HEK293 (cell line): ENCODE measurements around the gene NFATC1.

ENCODE experiments used
- CTCF ChIA-PET: fragments of 350-600 bp; formaldehyde crosslinking; extraction: SDS; loops from one replicate; lab custom pipeline; 2021; ENCODE audit warnings: antibody characterized with exemption; lab: Yijun Ruan, JAX
- POLR2A ChIA-PET: fragments of 300-600 bp; formaldehyde crosslinking; extraction: SDS; loops from one replicate; lab custom pipeline; 2020; ENCODE audit warnings: antibody characterized with exemption, inconsistent platforms; lab: Yijun Ruan, JAX
- H3K27ac ChIP-seq: fragments of 200-500 bp; sonication (Bioruptor generic); 2 replicates; pipeline ENCODE4 v1.5.1; 2014; ENCODE audit warnings: low read depth, low read length, control low read depth, inconsistent platforms; ENCODE audit errors: extremely low read depth
- H3K36me3 ChIP-seq, 2 experiments: fragments of 200-500 bp in 1 of 2; sonication (Bioruptor generic) in 1 of 2; 1 replicate in 1 of 2; 2 replicates in 1 of 2; pipeline ENCODE4 v1.5.1; 2014 to 2017; ENCODE audit warnings: inconsistent platforms in 2 of 2, low read length in 2 of 2; ENCODE audit not compliant: control insufficient read depth in 2 of 2, insufficient read depth in 1 of 2
- H3K4me1 ChIP-seq: fragments of 200-500 bp; sonication (Bioruptor generic); 2 replicates; pipeline ENCODE4 v1.5.1; 2014; ENCODE audit warnings: mild to moderate bottlenecking, low read length, inconsistent platforms; ENCODE audit not compliant: control insufficient read depth, insufficient read depth
- H3K4me3 ChIP-seq: 2 replicates; pipeline ENCODE4 v1.5.1; 2011; ENCODE audit warnings: low read depth, mild to moderate bottlenecking, control low read depth, low read length, moderate library complexity
- H3K9me3 ChIP-seq: fragments of 200-500 bp; sonication (Bioruptor generic); 2 replicates; pipeline ENCODE4 v1.5.1; 2014; ENCODE audit warnings: low read depth, low read length, inconsistent platforms; ENCODE audit not compliant: control insufficient read depth, insufficient read depth
- GFI1B ChIP-seq: fragments of 450-650 bp; formaldehyde crosslinking; IDR thresholded peaks from 2 replicates; pipeline ENCODE4 v1.5.1; 2016; ENCODE audit warnings: missing biosample characterization, missing genetic modification characterization
- KLF10 ChIP-seq: fragments of 450-650 bp; IDR thresholded peaks from 2 replicates; pipeline ENCODE4 v1.5.1; 2018; ENCODE audit warnings: missing biosample characterization, mild to moderate bottlenecking, missing genetic modification characterization
- KLF9 ChIP-seq: fragments of 450-650 bp; formaldehyde crosslinking; IDR thresholded peaks from 2 replicates; pipeline ENCODE4 v1.5.1; 2016; ENCODE audit warnings: missing biosample characterization, missing genetic modification characterization, low read depth
- REPIN1 ChIP-seq: fragments of 450-650 bp; formaldehyde crosslinking; IDR thresholded peaks from 2 replicates; pipeline ENCODE4 v1.5.1; 2017; ENCODE audit warnings: missing biosample characterization, missing genetic modification characterization, low read depth
- TCF7L2 ChIP-seq: IDR thresholded peaks from 2 replicates; pipeline ENCODE4 v1.6.1; 2011; ENCODE audit warnings: low read depth, mild to moderate bottlenecking, inconsistent platforms, low read length, moderate library complexity, borderline replicate concordance
- ZBTB17 ChIP-seq: fragments of 450-650 bp; formaldehyde crosslinking; IDR thresholded peaks from 2 replicates; pipeline ENCODE4 v1.5.1; 2016; ENCODE audit warnings: missing biosample characterization, missing genetic modification characterization
- ZBTB48 ChIP-seq: fragments of 450-650 bp; formaldehyde crosslinking; IDR thresholded peaks from 2 replicates; pipeline ENCODE4 v1.5.1; 2016; ENCODE audit warnings: missing biosample characterization, missing genetic modification characterization
- ZFP69B ChIP-seq: fragments of 450-650 bp; formaldehyde crosslinking; IDR thresholded peaks from 2 replicates; pipeline ENCODE4 v1.5.1; 2016; ENCODE audit warnings: missing biosample characterization, missing genetic modification characterization
- ZNF132 ChIP-seq: fragments of 450-650 bp; formaldehyde crosslinking; IDR thresholded peaks from 2 replicates; pipeline ENCODE4 v1.5.1; 2017; ENCODE audit warnings: missing biosample characterization, missing genetic modification characterization, borderline replicate concordance
- ZNF133 ChIP-seq: fragments of 450-650 bp; formaldehyde crosslinking; IDR thresholded peaks from 2 replicates; pipeline ENCODE4 v1.5.1; 2016; ENCODE audit warnings: missing biosample characterization, missing genetic modification characterization
- ZNF16 ChIP-seq: fragments of 450-650 bp; formaldehyde crosslinking; IDR thresholded peaks from 2 replicates; pipeline ENCODE4 v1.5.1; 2016; ENCODE audit warnings: low read depth, missing biosample characterization, missing genetic modification characterization
- ZNF214 ChIP-seq: fragments of 450-650 bp; formaldehyde crosslinking; IDR thresholded peaks from 2 replicates; pipeline ENCODE4 v1.5.1; 2017; ENCODE audit warnings: missing biosample characterization, mild to moderate bottlenecking, missing genetic modification characterization, borderline replicate concordance
- ZNF26 ChIP-seq: fragments of 450-650 bp; formaldehyde crosslinking; IDR thresholded peaks from 2 replicates; pipeline ENCODE4 v1.5.1; 2016; ENCODE audit warnings: missing biosample characterization, missing genetic modification characterization
- ZNF366 ChIP-seq: fragments of 450-650 bp; formaldehyde crosslinking; conservative IDR thresholded peaks from 2 replicates; pipeline ENCODE4 v1.5.1; 2016; ENCODE audit warnings: missing biosample characterization, missing genetic modification characterization
- ZNF391 ChIP-seq: fragments of 450-650 bp; formaldehyde crosslinking; IDR thresholded peaks from 2 replicates; pipeline ENCODE4 v1.5.1; 2016; ENCODE audit warnings: low read depth, missing biosample characterization, missing genetic modification characterization, borderline replicate concordance
- ZNF416 ChIP-seq: fragments of 450-650 bp; formaldehyde crosslinking; IDR thresholded peaks from 2 replicates; pipeline ENCODE4 v1.5.1; 2016; ENCODE audit warnings: missing biosample characterization, missing genetic modification characterization
- ZNF433 ChIP-seq: fragments of 450-650 bp; formaldehyde crosslinking; IDR thresholded peaks from 2 replicates; pipeline ENCODE4 v1.5.1; 2016; ENCODE audit warnings: missing biosample characterization, missing genetic modification characterization, low read depth
- ZNF473 ChIP-seq: fragments of 450-650 bp; formaldehyde crosslinking; IDR thresholded peaks from 2 replicates; pipeline ENCODE4 v1.5.1; 2017; ENCODE audit warnings: missing biosample characterization, missing genetic modification characterization
- ZNF521 ChIP-seq: fragments of 450-650 bp; formaldehyde crosslinking; IDR thresholded peaks from 2 replicates; pipeline ENCODE4 v1.5.1; 2017; ENCODE audit warnings: missing biosample characterization, mild to moderate bottlenecking, missing genetic modification characterization
- ZNF548 ChIP-seq: fragments of 450-650 bp; formaldehyde crosslinking; IDR thresholded peaks from 2 replicates; pipeline ENCODE4 v1.5.1; 2016; ENCODE audit warnings: missing biosample characterization, missing genetic modification characterization
- ZNF600 ChIP-seq: fragments of 450-650 bp; formaldehyde crosslinking; IDR thresholded peaks from 2 replicates; pipeline ENCODE4 v1.5.1; 2016; ENCODE audit warnings: missing biosample characterization, missing genetic modification characterization
- ZNF664 ChIP-seq: fragments of 450-650 bp; formaldehyde crosslinking; IDR thresholded peaks from 2 replicates; pipeline ENCODE4 v1.5.1; 2016; ENCODE audit warnings: missing biosample characterization, missing genetic modification characterization
- ZNF677 ChIP-seq: fragments of 450-650 bp; IDR thresholded peaks from 2 replicates; pipeline ENCODE4 v1.5.0; 2018; ENCODE audit warnings: missing biosample characterization, mild to moderate bottlenecking, missing genetic modification characterization, moderate library complexity
- ZNF707 ChIP-seq: fragments of 450-650 bp; formaldehyde crosslinking; IDR thresholded peaks from 2 replicates; pipeline ENCODE4 v1.5.1; 2016; ENCODE audit warnings: missing biosample characterization, missing genetic modification characterization
- ZNF747 ChIP-seq: fragments of 450-650 bp; formaldehyde crosslinking; IDR thresholded peaks from 2 replicates; pipeline ENCODE4 v1.5.1; 2016; ENCODE audit warnings: missing biosample characterization, missing genetic modification characterization

The NFATC1 gene

GRCh38 chr18:79372991-79373390 is 22.7 kb upstream of the NFATC1 start:
- CTCF ChIA-PET: interaction anchor here (0.7 kb wide), 4 partner anchors 21 to 373 kb away, joined by 3 to 5 read pairs (median 3); no protein-coding TSS in a partner anchor

GRCh38 chr18:79373736-79374135 is 22.0 kb upstream of the NFATC1 start:
- Histone ChIP-seq H3K36me3 (peaks cover 0 to 6% of the 10 kb centered on the region in 2 experiments; a peak in 1 of 3 replicates), H3K9me3 (no peaks in the 10 kb centered on the region), H3K4me1 (no peaks in the 10 kb centered on the region), H3K27ac (no peak overlapping the region), H3K4me3 (no peak overlapping the region)
- CTCF ChIA-PET: interaction anchor here (0.7 kb wide), 2 partner anchors 269 to 292 kb away, joined by 3 read pairs; no protein-coding TSS in a partner anchor
- no peak for TF ChIP-seq ZNF677 (tag by site-specific recombination)
- TF ChIP-seq ZBTB17 (tag by site-specific recombination): no peak
- no peak for TF ChIP-seq ZNF366
- no peak for TF ChIP-seq TCF7L2
- no peak for TF ChIP-seq ZNF521 (tag by site-specific recombination)
- no peak for TF ChIP-seq ZNF664 (tag by site-specific recombination)
- no peak for TF ChIP-seq REPIN1 (tag by site-specific recombination)
- no peak for TF ChIP-seq ZNF747
- TF ChIP-seq ZNF433 (tag by site-specific recombination): no peak
- no peak for TF ChIP-seq ZNF548 (tag by site-specific recombination)
- no peak for TF ChIP-seq ZNF600
- POLR2A ChIA-PET: no interaction called here

More at GRCh38 chr18:79372991-79373390, 22.7 kb upstream of the NFATC1 start:
- Histone ChIP-seq H3K4me1 (no peaks in the 10 kb centered on the region), H3K9me3 (no peaks in the 10 kb centered on the region), H3K36me3 (peaks cover 0 to 6% of the 10 kb centered on the region in 2 experiments; a peak in 1 of 3 replicates), H3K4me3 (no peak overlapping the region), H3K27ac (no peak overlapping the region)
- POLR2A ChIA-PET: no interaction called here
- no peak for TF ChIP-seq ZNF132 (tag by site-specific recombination)
- TF ChIP-seq KLF10 (tag by site-specific recombination): no peak
- no peak for TF ChIP-seq ZNF416 (tag by site-specific recombination)
- no peak for TF ChIP-seq ZNF391 (tag by site-specific recombination)
- no peak for TF ChIP-seq ZFP69B (tag by site-specific recombination)
- TF ChIP-seq ZBTB48 (tag by site-specific recombination): no peak
- TF ChIP-seq ZNF26 (tag by site-specific recombination): no peak
- TF ChIP-seq ZNF133 (tag by site-specific recombination): no peak
- TF ChIP-seq ZNF214: no peak
- no peak for TF ChIP-seq GFI1B
- no peak for TF ChIP-seq KLF9
- TF ChIP-seq ZNF473: no peak
- no peak for TF ChIP-seq ZNF707 (tag by site-specific recombination)
- no peak for TF ChIP-seq ZNF16 (tag by site-specific recombination)
